HG02885 (cell line): ENCODE measurements around the gene FTCD.
"Not testable (repeated sequence)": the region's sequence is repeated elsewhere in the genome, so short reads cannot be mapped to it uniquely, and the experiment has no call there.

Source experiments
- ATAC-seq: cut with Tn5 transposase; IDR thresholded peaks from one replicate; pipeline ENCODE4 v1.9.1; 2021; ENCODE audit warnings: mild to moderate bottlenecking; ENCODE audit not compliant: unreplicated experiment, poor library complexity

FTCD gene

GRCh38 chr21:46155514-46156377 lies at the start of gene FTCD:
FTCD (minus strand) TSS chr21:46155579; CDS start chr21:46155523, 56 bp downstream.
- no peak for ATAC-seq

GRCh38 chr21:46205166-46205565 lies 49.8 kb upstream of the FTCD start:
- ATAC-seq = no peak

- no peak for ATAC-seq
Measured at GRCh38 chr21:46203203-46203600, 47.8 kb upstream of the FTCD start.

DNA sequence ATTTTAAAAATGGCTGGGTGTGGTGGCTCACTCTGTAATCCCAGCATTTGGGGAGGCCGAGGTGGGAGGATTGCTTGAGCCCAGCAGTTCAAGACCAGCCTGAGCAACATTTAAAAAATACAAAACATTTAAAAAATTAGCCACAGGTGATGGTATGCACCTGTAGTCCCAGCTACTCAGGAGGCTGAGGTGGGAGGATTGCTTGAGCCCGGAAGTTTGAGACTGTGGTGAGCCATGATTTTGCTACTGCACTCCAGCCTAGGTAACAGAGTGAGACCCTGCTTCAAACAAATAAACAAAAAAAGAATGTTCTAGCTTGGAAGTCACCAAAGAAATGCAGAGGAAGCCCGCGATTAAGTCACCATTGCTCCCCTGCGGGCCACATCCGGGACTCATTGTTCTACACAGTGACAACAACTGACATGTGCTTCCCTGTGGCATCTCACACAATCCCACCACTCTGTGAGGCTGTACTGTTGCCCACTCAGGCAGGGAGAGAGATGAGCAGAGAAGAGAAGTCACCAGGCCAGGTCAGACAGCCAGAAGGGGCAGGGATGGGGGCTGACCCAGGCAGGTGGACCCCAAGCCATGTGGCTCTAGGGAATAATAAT lies 47.3 kb upstream of the FTCD start:
- no peak for ATAC-seq

GRCh38 chr21:46200877-46201803 lies 45.8 kb upstream of the FTCD start:
- ATAC-seq = not testable (repeated sequence)

DNA sequence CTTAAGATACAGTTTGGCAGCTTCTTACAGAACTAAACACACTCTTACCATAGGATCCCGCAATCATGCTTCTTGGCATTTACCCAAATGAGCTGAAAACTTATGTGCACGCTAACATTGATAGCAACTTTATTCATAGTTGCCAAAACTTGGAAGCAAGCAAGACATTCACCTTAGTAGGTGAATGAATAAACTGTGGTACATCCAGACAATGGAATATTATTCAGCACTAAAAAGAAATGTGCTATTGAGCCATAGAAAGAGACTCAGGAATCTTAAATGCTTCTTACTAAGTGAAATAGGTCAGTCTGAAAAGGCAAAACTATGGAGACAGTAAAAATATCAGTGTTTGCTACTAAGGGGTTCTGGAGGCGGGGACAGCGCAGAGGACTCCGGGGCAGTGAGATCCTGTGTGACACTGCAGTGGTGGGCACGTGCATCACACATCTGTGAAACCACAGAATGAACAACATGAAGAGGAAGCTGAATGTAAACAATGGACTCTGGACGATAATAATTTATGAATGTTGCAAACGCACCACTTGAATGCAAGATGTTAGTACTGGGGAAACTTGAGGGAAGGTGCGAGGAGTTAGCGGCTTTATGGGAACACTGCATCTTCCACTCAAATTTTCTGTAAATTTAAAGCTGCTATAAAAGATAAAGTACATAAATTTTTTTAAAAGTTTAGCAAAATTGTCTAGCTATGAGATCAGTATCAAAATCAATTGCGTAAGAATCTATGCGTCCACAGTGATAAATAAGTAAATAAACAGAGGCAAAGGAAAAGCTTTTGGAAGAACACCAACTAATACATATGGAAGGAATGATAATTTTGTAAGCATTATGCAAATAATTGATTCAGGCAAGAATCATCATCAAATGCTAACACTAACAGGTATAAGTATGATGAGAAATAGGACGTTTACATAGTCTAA lies 44.3 kb upstream of the FTCD start:
- ATAC-seq = no peak

DNA sequence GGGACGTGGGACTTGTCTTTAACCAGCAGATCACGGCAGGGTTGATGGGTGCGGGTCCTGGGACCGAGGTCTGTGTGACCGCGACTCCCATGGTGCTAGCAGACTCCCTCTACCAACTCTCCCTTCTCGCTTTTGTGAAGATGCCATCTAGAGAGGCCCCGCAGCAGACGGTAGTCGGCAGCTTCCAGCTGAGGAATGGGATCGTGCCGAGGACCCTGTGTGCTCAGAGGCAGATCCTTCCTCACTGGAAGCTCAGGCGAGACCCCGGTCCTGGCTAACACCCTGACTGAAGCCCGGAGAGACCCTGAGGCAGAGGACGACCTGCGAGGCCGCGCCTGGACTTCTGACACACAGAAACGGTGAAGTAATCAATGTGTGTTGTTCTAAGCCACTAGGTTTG lies 41.4 kb upstream of the FTCD start:
- no peak for ATAC-seq

DNA sequence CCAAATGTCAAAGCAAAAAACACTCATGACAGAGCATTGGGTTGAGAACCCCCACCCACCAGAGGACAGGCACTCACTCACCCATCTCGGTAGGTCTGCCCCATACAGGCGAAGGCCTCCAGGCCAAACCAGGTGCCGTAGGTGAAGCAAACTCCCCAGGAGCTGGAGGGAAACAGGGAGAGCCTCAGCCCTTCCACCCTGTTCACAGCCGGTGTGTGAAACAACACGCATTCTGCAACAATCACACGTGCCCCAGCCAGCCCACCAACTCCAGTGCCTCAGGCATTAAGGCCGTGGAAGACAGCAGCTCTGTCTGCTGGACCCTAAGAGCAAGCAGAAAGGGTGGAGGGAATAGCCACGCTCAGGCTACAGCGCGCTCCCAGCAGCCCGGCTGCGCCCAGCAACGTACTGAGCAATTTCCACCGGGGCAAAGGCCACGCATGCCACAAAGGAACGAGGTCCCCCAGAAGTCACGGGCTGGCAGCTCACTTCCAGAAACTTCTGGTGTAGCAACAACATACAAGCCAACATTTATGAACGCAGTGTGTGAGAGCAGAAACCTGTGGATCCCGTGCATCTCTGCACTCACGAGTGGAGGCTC lies 40.3 kb upstream of the FTCD start:
- ATAC-seq = no peak

- ATAC-seq = no peak
Measured at GRCh38 chr21:46194374-46195334, 39.3 kb upstream of the FTCD start.

DNA sequence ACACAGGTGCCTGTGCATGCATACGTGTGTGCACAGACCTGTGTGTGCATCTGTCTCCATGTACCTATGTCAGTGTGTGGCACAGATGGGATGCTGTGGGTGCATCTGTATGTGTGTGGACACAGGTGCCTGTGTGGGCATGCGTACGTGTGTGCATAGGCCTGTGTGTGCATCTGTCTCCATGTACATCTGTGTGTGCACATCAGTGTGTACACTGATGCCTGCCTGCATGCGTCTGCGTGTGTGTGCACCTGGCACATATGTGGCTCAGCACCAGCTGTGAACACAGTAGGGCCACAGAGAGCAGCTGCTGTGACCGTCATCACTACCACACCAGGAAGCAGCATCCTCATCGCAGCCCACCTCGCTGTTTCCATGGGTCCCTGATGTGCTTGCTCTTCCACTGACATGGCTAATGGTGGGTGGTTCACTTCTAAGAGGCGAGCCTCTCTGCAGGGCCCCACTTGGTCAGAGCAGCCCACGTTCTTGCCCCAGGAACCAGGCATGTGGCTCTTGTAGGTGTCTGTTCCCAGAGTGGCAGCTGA lies 38.5 kb upstream of the FTCD start:
- no peak for ATAC-seq

DNA sequence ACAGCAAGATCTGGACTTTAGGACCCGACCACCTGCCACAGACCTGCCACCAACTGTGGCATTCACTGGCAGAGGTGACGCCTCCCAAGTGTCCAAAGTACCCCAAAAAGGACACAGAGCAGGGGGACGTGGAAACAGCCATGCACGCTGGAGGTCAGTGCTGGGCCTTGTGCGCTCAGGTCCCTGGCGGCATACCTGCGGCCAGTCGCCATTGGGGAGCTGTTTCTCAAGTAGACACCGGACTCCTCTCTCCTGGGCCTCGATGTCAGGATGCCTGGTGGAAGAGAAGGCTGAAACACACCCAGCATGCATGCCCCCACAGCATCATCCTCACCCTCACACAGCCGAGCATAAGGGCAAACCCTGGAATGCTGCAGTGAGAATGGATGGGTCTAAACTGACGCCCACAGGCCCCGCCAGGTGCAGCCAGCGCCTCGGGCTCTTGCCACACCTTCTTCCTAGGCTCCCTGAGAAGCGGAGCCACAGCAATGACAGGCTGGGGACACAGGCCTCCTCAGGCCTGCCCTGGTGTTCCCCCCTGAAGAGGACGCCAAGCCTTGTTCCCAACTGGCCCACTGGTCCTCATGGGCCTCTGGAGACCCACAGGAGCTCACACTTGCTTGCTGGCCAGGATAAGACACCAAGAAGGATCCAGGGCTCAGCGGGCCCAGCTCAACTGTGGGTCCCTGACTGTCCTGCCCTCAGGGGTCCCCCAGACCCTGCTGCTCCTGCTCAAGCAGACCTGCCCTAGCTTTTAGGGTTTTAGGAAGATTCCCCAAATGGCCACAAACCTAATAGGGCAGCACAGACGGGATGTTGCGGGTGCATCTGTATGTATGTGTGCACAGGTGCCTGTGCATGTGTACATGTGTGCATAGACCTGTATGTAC lies 36.6 kb upstream of the FTCD start:
- ATAC-seq = no peak

DNA sequence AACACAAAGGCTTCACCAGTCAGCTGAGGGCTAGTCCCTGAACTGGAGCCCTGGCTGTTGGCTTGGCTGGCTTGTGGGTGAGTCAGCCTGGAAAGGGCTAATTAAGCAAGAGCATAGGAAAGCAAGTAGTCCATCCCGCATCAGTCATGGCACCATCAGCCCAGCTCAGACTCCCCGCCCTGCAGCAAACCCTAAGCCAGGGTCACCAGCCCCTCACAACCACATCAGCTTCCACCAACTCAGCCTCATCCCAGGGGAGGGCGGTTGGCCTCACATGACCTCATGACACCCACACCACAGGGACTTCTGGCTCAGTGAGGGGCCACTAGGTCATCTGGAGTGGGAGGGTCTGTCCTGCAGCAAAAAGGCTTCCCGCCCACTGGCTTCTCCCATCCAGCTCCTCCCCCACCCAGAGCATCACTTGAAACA lies 35.9 kb upstream of the FTCD start:
- no peak for ATAC-seq

DNA sequence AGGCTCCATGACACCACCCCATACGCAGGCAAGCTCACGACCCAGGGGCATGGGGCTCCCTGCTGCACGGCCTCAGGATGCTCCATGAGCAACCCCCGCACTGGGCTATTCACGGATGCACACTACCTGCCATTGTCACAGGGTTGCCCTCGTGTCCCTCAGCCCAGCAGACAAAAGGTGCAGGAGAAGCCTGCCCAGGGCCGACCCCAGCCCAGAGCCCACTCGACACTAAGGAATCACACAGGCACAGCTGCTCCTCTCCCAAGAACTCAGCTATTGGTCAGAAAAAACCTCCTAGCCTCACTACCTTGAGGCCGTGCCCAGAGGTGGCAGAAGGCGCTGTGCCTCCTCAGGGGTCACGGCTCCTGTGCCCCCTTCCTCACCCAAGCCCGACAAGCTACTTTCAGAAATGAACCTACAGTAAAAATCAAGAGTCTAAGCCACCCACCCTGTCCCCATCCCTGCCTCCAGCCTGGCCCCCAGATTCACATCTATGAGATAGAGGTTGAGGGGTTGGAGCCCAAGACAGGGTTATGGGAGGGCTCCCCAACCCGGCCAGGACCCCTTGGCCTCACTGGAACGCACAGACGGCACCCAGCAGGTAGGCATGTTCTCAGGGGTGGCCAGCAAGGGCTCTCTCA lies 35.2 kb upstream of the FTCD start:
- ATAC-seq = no peak

DNA sequence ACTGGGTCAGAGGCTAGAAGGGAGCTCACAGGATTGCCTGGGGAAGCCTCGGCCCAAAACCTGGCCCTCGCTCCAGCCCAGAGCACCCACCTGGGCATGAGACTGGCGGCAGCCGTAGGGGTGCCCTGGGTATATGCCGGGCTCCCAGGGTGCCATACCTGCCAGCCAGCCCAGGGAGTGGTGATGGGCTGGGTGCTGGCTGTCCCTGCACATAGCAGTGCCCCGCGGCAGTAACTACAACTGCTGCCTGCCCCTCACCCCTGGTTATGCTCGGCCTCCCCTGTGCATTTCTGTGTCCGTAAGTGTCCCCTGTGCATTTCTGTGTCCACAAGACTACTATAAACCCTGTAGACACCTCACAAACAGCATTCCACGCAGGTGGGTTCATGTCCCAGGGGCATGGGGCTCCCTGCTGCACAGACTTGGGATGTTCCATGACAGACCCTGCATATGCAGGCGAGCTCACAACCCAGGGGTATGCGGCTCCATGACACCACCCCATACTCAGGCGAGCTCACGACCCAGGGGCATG lies 34.6 kb upstream of the FTCD start:
- no peak for ATAC-seq

DNA sequence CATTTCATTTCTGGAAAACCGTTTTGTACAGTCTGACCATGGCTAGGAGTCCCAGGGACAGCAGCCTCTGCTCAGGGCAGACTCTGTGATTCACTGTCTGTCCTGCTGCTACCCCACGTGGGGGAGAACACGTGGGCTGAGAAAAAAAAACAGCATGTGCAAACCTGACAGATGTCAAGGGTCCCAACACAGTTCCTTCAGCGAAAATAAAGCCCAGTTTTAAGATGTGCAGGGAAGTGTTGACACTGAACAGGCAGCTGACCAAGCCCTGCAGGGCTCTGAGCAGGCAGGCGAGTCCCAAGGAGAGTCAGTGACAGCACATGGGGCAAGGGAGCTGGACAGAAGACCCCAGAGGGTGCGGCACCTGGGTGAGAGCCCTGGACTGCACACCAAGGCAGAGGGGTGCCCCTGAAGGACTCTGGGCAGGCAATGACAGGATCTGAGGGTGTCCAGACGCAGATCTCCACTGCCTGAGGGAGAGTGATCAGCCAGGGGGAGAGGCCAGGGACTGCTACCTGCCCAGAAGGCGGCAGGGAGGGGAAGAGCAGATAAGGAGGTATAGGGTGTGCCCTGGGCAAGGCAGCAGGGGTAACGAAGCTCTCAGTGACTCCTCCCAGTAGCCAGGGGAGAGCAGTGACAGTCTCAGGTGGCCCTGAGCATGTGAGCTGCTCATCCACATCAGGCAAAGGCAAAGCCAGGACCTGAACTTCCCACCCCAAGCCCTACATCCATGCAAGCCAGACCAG lies 34.0 kb upstream of the FTCD start:
- no peak for ATAC-seq
